ENCODE measurements around the gene GET4. TPM values are rescaled to one million over a fixed set of nuclear protein-coding genes. Genes with fewer than 3 reads are reported as not detected.

Gene GET4
- total RNA-seq, 2 donors from 2014 or later: 42.8 to 44.5 TPM

DNA sequence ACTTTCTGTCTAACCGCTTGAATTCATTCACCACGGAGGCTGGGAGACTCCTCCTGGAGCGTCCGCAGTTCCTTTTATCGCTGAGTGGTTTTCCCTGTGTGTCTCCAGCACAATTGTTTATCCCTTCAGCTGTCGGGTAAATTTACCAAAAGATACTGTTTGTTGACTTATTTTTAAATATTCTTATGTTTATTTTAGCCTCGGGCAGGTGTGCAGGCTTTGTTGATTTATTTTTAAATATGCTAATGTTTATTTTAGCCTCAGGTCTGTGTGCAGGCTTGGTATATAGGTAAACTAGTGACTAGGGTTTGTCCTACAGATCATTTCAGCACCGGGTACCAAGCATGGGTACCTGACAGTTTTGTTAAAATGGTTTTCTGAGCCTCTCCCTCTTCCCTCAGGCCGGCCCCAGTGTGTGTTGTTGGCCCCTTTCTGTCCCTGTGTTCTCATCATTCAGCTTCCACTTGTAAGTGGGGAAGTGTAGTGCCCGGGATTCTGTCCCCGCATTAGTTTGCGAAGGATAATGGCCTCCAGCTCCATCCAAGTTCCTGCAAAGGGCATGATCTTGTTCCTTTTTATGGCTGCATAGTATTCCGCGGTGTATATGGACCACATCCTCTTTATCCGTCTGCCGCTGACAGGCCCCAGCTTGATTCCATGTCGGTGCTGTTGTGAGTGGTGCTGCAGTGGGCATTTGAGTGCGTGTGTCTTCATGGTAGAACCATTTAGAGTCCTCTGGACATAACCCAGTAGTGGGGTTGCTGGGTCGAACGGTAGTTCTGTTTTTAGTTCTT lies 5.3 kb downstream of the GET4 start:
- peak; percentile 35 for DNase-seq (ENCODE audit: low spot score)
- no peak for ATAC-seq
- Mint-ChIP-seq H3K9me3 (no peaks in the 10 kb centered on the region), H3K4me3 (no peak overlapping the region), H3K27me3 (no peaks in the 10 kb centered on the region), H3K4me1 (ENCODE audit: low read depth in 2 of 2) (peaks cover 16 to 36% of the 10 kb centered on the region in 2 donors), H3K36me3 (no peaks in the 10 kb centered on the region), H3K27ac (no peak overlapping the region)

- H3K4me3 Mint-ChIP-seq: no peak overlapping the region
- H3K36me3 Mint-ChIP-seq: no peaks in the 10 kb centered on the region
- H3K4me1 Mint-ChIP-seq (ENCODE audit: low read depth in 2 of 2): peaks cover 11 to 29% of the 10 kb centered on the region in 2 donors
- DNase-seq (ENCODE audit: low spot score) (peak; percentile 25), ATAC-seq (no peak)
- peak overlapping the region in 1 of 2 donors; percentile 29 for H3K27ac Mint-ChIP-seq
- H3K9me3 Mint-ChIP-seq: no peaks in the 10 kb centered on the region
- H3K27me3 Mint-ChIP-seq: no peaks in the 10 kb centered on the region
Observed at GRCh38 chr7:882336-883035, 6.1 kb downstream of the GET4 start.

DNA sequence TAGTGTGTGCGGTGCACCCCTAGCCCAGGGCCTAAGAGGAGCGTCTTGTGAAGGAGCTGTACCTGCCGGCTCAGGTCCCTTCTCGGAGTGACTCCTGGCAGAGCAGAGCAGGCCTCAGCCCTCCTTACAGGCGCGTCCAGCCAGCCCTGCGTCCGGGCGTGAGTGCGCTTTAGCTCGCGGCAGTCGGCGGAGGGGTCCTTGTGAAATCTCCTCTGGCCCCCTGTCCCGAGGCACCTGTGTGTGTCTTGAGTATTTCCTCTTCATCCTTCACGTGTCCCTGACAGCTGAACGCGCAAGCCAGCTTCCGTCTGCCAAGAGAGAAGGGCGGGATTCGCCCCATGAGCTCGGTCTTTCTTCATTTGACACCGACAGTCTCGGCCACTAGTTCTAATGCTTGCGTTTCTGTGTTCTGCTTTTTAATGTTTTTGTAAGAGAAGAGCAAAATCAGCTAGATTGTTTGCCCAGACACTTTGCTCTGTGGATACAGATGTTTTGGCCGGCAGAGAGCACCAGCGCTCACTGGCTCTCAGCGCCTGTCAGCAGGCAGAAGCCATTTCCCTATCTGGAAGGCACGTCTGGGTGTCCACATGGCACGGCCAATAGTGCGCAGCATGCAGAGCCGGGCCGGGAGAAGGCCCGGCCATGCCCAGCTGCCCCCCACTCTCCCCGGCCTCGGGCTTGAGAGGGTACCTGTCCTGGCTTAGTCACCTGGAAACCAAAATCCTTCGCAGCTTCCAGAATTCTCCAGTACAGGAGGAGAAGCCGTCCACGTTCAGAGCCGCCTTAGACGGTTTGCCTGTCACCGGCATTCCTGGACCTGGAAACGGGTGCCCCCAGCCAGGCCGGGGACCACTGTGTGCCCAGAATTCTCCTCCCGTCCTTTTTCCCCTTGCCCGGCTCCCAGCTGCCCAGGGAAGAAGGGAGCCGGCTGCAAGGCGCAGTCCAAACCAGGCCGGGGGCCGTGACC lies 7.0 kb downstream of the GET4 start:
- no peaks in the 10 kb centered on the region for H3K9me3 Mint-ChIP-seq
- peak overlapping the region in 1 of 2 donors; percentile 29 for H3K27ac Mint-ChIP-seq
- no peak for ATAC-seq
- no peaks in the 10 kb centered on the region for H3K36me3 Mint-ChIP-seq
- no peaks in the 10 kb centered on the region for H3K27me3 Mint-ChIP-seq
- peaks cover 6 to 27% of the 10 kb centered on the region in 2 donors for H3K4me1 Mint-ChIP-seq (ENCODE audit: low read depth in 2 of 2)
- no peak overlapping the region for H3K4me3 Mint-ChIP-seq
- peak; percentile 32 for DNase-seq (ENCODE audit: low spot score)

GRCh38 chr7:884191-885003 lies 8.0 kb downstream of the GET4 start:
- H3K4me1 Mint-ChIP-seq (ENCODE audit: low read depth in 2 of 2): peaks cover 5 to 24% of the 10 kb centered on the region in 2 donors

GRCh38 chr7:885261-885892 lies 9.0 kb downstream of the GET4 start:
- DNase-seq (ENCODE audit: low spot score) (peak; percentile 20), ATAC-seq (no peak)
- Mint-ChIP-seq H3K9me3 (no peaks in the 10 kb centered on the region), H3K4me1 (ENCODE audit: low read depth in 2 of 2) (peaks cover 5 to 24% of the 10 kb centered on the region in 2 donors), H3K4me3 (no peak overlapping the region), H3K27me3 (no peaks in the 10 kb centered on the region), H3K36me3 (no peaks in the 10 kb centered on the region), H3K27ac (no peak overlapping the region)

More at GRCh38 chr7:884191-885003, 8.0 kb downstream of the GET4 start:
- no peak for ATAC-seq
- Mint-ChIP-seq H3K27me3 (no peaks in the 10 kb centered on the region), H3K36me3 (no peaks in the 10 kb centered on the region), H3K9me3 (no peaks in the 10 kb centered on the region), H3K27ac (no peak overlapping the region), H3K4me3 (no peak overlapping the region)
- DNase-seq (ENCODE audit: low spot score): peak; percentile 61

DNA sequence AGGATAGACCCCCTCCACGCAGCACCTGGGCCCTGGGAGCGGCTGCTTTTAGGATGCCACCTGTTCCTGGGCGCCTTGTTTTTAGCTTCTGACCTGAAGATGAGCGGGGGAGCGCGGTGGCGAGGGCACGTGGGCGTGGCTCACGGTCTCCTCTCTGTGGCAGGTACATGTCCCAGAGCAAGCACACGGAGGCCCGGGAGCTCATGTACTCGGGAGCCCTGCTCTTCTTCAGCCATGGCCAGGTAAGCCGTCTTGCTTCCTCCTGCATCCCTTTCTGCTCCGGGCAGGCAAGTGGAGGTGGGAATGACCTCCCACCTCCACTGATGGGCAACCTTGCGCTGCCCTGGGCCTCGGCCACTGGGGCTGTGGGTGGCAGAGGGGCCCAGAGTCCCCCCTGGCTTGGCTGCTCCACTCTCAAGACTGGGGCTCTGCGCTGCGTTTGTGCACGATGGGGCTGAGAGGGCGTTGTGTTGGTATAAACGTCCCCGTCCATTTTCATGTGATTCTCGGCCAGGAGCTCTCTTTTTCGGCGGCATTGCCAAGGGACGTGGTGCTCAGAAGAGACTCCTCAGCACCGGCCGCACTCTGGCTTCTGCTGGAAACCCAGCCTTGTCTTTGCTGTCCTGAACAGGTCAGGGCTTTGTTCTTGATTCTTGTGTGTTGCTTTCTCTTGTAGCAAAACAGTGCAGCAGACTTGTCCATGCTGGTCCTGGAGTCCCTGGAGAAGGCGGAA lies 9.7 kb downstream of the GET4 start:
- Mint-ChIP-seq H3K27ac (no peak overlapping the region), H3K27me3 (no peaks in the 10 kb centered on the region), H3K36me3 (no peaks in the 10 kb centered on the region), H3K4me3 (no peak overlapping the region), H3K9me3 (no peaks in the 10 kb centered on the region), H3K4me1 (ENCODE audit: low read depth in 2 of 2) (peaks cover 5 to 24% of the 10 kb centered on the region in 2 donors)
- ATAC-seq (no peak), DNase-seq (ENCODE audit: low spot score) (peak; percentile 53)

- peaks cover 3 to 22% of the 10 kb centered on the region in 2 donors for H3K4me1 Mint-ChIP-seq (ENCODE audit: low read depth in 2 of 2)
- H3K4me3 Mint-ChIP-seq: no peak overlapping the region
- DNase-seq (ENCODE audit: low spot score) (peak; percentile 57), ATAC-seq (no peak)
- H3K27me3 Mint-ChIP-seq: no peaks in the 10 kb centered on the region
- no peaks in the 10 kb centered on the region for H3K9me3 Mint-ChIP-seq
- no peak overlapping the region for H3K27ac Mint-ChIP-seq
- no peaks in the 10 kb centered on the region for H3K36me3 Mint-ChIP-seq
Observed at GRCh38 chr7:886626-887487, 10.5 kb downstream of the GET4 start.

DNA sequence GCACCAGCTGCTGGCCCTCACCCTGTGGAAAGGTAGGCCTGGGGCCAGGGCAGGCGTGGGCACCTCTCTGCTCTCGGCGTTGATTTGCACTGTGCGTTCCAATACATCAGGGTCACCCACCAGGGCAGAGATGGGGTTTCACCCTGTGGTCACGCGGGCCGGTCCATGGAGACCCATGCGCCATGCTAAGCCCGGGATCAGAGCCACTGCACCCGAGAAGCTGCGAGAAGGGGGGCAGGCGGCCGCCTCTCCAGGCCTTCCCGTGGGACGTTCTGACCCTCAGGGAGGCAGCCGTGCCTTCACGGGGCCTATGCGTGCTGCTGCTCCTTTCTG lies 11.1 kb downstream of the GET4 start:
- Mint-ChIP-seq H3K36me3 (peaks cover 4% of the 10 kb centered on the region), H3K4me3 (no peak overlapping the region), H3K27ac (no peak overlapping the region), H3K4me1 (ENCODE audit: low read depth in 2 of 2) (peaks cover 1 to 18% of the 10 kb centered on the region in 2 donors), H3K27me3 (no peaks in the 10 kb centered on the region), H3K9me3 (no peaks in the 10 kb centered on the region)
- DNase-seq (ENCODE audit: low spot score): peak; percentile 59
- ATAC-seq: no peak

GRCh38 chr7:888081-889024 lies 12.0 kb downstream of the GET4 start:
- DNase-seq (ENCODE audit: low spot score): peak; percentile 58
- no peak for ATAC-seq
- no peak overlapping the region for H3K4me3 Mint-ChIP-seq
- peaks cover 13% of the 10 kb centered on the region for H3K36me3 Mint-ChIP-seq
- H3K4me1 Mint-ChIP-seq (ENCODE audit: low read depth in 2 of 2): peaks cover 9 to 17% of the 10 kb centered on the region in 2 donors
- H3K27ac Mint-ChIP-seq: no peak overlapping the region
- no peaks in the 10 kb centered on the region for H3K9me3 Mint-ChIP-seq
- no peaks in the 10 kb centered on the region for H3K27me3 Mint-ChIP-seq

DNA sequence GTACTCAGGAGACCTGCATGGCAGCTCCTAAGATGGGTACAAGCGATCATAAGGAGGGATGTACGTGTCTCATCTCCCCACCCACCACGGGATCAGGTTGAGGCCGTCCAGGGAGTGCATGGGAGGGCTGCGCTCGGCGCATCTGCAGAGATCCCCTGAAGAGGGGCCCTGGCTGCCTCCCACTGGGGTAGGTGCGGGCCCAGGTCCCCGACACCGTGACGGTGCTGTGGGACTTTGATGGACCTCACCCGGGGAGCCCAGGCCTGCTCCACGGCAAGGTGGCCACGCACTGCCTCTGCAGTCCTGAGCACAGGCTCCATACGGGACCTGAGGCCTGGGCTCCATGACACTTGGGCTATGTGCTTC lies 12.7 kb downstream of the GET4 start:
- peak in 1 of 2 donors; percentile 4 for ATAC-seq
- H3K9me3 Mint-ChIP-seq: no peaks in the 10 kb centered on the region
- peak; percentile 59 for DNase-seq (ENCODE audit: low spot score)
- peaks cover 9 to 19% of the 10 kb centered on the region in 2 donors for H3K4me1 Mint-ChIP-seq (ENCODE audit: low read depth in 2 of 2)
- no peak overlapping the region for H3K4me3 Mint-ChIP-seq
- H3K36me3 Mint-ChIP-seq: peaks cover 13% of the 10 kb centered on the region
- no peaks in the 10 kb centered on the region for H3K27me3 Mint-ChIP-seq
- no peak overlapping the region for H3K27ac Mint-ChIP-seq

- Mint-ChIP-seq H3K27me3 (no peaks in the 10 kb centered on the region), H3K4me3 (no peak overlapping the region), H3K27ac (no peak overlapping the region), H3K36me3 (peaks cover 13% of the 10 kb centered on the region), H3K4me1 (ENCODE audit: low read depth in 2 of 2) (peaks cover 9 to 20% of the 10 kb centered on the region in 2 donors), H3K9me3 (no peaks in the 10 kb centered on the region)
- no peak for ATAC-seq
- DNase-seq (ENCODE audit: low spot score): no peak
Observed at GRCh38 chr7:889391-889790, 13.0 kb downstream of the GET4 start.
